CD4-positive, alpha-beta T cell treated with Interleukin-10 for 1 hour (primary cell): ENCODE data around the gene PAX8.

Experiments used
- DNase-seq: peaks from one replicate; pipeline ENCODE4 v3.0.0-alpha.2; 2020

The PAX8 gene

GRCh38 chr2:113219889-113220641 is 58.7 kb downstream of the PAX8 start:
- no peak for DNase-seq

- DNase-seq = no peak
Measured at GRCh38 chr2:113219525-113219888, 59.2 kb downstream of the PAX8 start.

- no peak for DNase-seq
Measured at GRCh38 chr2:113219092-113219441, 59.7 kb downstream of the PAX8 start.

- no peak for DNase-seq
Measured at GRCh38 chr2:113218283-113219091, 60.2 kb downstream of the PAX8 start.

GRCh38 chr2:113217455-113218282 is 61.1 kb downstream of the PAX8 start:
- no peak for DNase-seq

GRCh38 chr2:113216891-113217454 is 61.7 kb downstream of the PAX8 start:
- no peak for DNase-seq

- no peak for DNase-seq
Measured at GRCh38 chr2:113216321-113216720, 62.4 kb downstream of the PAX8 start.

- no peak for DNase-seq
Measured at GRCh38 chr2:113215056-113215455, 63.7 kb downstream of the PAX8 start.

- no peak for DNase-seq
Measured at GRCh38 chr2:113214141-113214540, 64.6 kb downstream of the PAX8 start.

- DNase-seq = no peak
Measured at GRCh38 chr2:113213061-113213930, 65.4 kb downstream of the PAX8 start.

GRCh38 chr2:113212245-113213060 is 66.3 kb downstream of the PAX8 start:
- DNase-seq = no peak

- DNase-seq = no peak
Measured at GRCh38 chr2:113211226-113212105, 67.3 kb downstream of the PAX8 start.

- no peak for DNase-seq
Measured at GRCh38 chr2:113209646-113210171, 69.0 kb downstream of the PAX8 start.

GRCh38 chr2:113209011-113209645 is 69.6 kb downstream of the PAX8 start:
- DNase-seq = no peak

GRCh38 chr2:113208396-113208795 is 70.3 kb downstream of the PAX8 start:
- DNase-seq = no peak

GRCh38 chr2:113207021-113207420 is 71.7 kb downstream of the PAX8 start:
- DNase-seq = no peak

- no peak for DNase-seq
Measured at GRCh38 chr2:113206251-113206650, 72.5 kb downstream of the PAX8 start.

- peak; percentile 81 for DNase-seq
Measured at GRCh38 chr2:113203901-113204519, 74.7 kb downstream of the PAX8 start.

GRCh38 chr2:113203217-113203530 is 75.5 kb downstream of the PAX8 start:
- DNase-seq = no peak
